GM19468 (cell line): ENCODE results near the gene ELMOD1.

Experiments
- ATAC-seq: cut with Tn5 transposase; IDR thresholded peaks from one replicate; pipeline ENCODE4 v1.9.1; 2021; ENCODE audit warnings: mild to moderate bottlenecking, moderate library complexity, moderate number of reproducible peaks; ENCODE audit not compliant: unreplicated experiment; ENCODE audit errors: extremely low read depth

ELMOD1 gene

GRCh38 chr11:107710301-107710700, 119.4 kb downstream of the ELMOD1 start:
- ATAC-seq: no peak

GRCh38 chr11:107711861-107712755, 121.2 kb downstream of the ELMOD1 start, which contains the start of gene SLN:
Gene SLN, minus strand, starts transcription at chr11:107712056.
- ATAC-seq: no peak

- ATAC-seq: no peak
Measured at GRCh38 chr11:107713009-107713408, 122.1 kb downstream of the ELMOD1 start.
